Heart left ventricle (tissue), 16 donors: ENCODE results near the gene GPRIN1. TPM values are rescaled to one million over a fixed set of nuclear protein-coding genes. Genes with fewer than 3 reads are reported as not detected.

Experiments
- ATAC-seq, 4 donors: fragments of 200-7000 bp; cut with Tn5 transposase; one replicate each; pipeline ENCODE4 v1.9.1; 2020 to 2022; ENCODE audit warnings: moderate library complexity in 4 of 4, mild to moderate bottlenecking in 3 of 4, moderate number of reproducible peaks in 1 of 4
- DNase-seq, 5 donors: peaks; one replicate each; pipeline ENCODE4 v3.0.0-alpha.2; 2020
- H3K27ac ChIP-seq, 12 donors: fragments of 200-600 bp; sonication (generic) in 4 of 12; one replicate each; pipeline versions ENCODE4 v1.5.0 to v1.8.0; 2016 to 2022; ENCODE audit warnings: mild to moderate bottlenecking in 2 of 12
- H3K27me3 ChIP-seq, 9 donors: fragments of 200-600 bp; sonication (generic) in 2 of 9; one replicate each; pipeline versions ENCODE4 v1.5.1 to v1.8.0; 2016 to 2022; ENCODE audit warnings: mild to moderate bottlenecking in 3 of 9
- H3K36me3 ChIP-seq, 9 donors: fragments of 200-600 bp; sonication (generic) in 2 of 9; one replicate each; pipeline versions ENCODE4 v1.5.0 to v1.8.0; 2018 to 2022; ENCODE audit warnings: mild to moderate bottlenecking in 2 of 9
- H3K4me1 ChIP-seq, 12 donors: fragments of 200-600 bp; sonication (generic) in 4 of 12; one replicate each; pipeline versions ENCODE4 v1.5.0 to v1.8.0; 2016 to 2022; ENCODE audit warnings: mild to moderate bottlenecking in 3 of 12
- H3K4me3 ChIP-seq, 12 donors: fragments of 200-600 bp; sonication (generic) in 4 of 12; one replicate each; pipeline versions ENCODE4 v1.5.0 to v1.8.0; 2017 to 2022; ENCODE audit warnings: mild to moderate bottlenecking in 9 of 12, moderate library complexity in 4 of 12
- H3K9me3 ChIP-seq, 12 donors: fragments of 200-600 bp; sonication (generic) in 4 of 12; one replicate each; pipeline versions ENCODE4 v1.5.0 to v1.8.0; 2016 to 2022; ENCODE audit warnings: mild to moderate bottlenecking in 1 of 12
- CTCF ChIP-seq, 12 donors: fragments of 200-600 bp; sonication (generic) in 4 of 12; IDR thresholded peaks; one replicate each; pipeline versions ENCODE4 v1.5.0 to v1.8.0; 2018 to 2022; ENCODE audit warnings: antibody characterized with exemption in 12 of 12, mild to moderate bottlenecking in 5 of 12
- POLR2A ChIP-seq, 2 donors: fragments of 450-650 bp; IDR thresholded peaks; one replicate each; pipeline ENCODE4 v1.6.1; 2017; ENCODE audit warnings: antibody characterized with exemption in 2 of 2, mild to moderate bottlenecking in 2 of 2, moderate library complexity in 2 of 2
- WGBS, 4 donors: extraction: QIAGEN DNeasy Blood & Tissue Kit in 2 of 4; methylation state at CpG; one replicate each; pipeline versions ENCODE4 v1.1.5 to v1.1.7; 2013 to 2018; 5-methylcytosine and 5-hydroxymethylcytosine counted together
- intact Hi-C, 10 donors: fragments of 100-400 bp; cut with DNase I; formaldehyde crosslinking; loops; one replicate each; pipeline versions ENCODE4 v1.11.1 to v1.14.2; 2022
- microRNA-seq, 4 donors: library from miRNA; unstranded; fragments of <30 nt; microRNA quantifications; one replicate each; pipeline versions ENCODE4 to v1.2.0, GENCODE V29; 2017 to 2020
- polyA plus RNA-seq, 2 donors: library from polyadenylated mRNA; stranded (reverse); fragments of 200-250 nt; gene quantifications; one replicate each; pipeline ENCODE4 v1.2.3, GENCODE V29; 2013
- total RNA-seq, 9 donors: library from RNA; depleted of rRNA in 2 of 9; stranded (reverse); fragments of >200 nt in 2 of 9; fragmentation: NEBNext Ultra II Directional in 3 of 9; extraction: Animal tissue kit (Norgen Biotek cat#: 25700) in 3 of 9; gene quantifications; one replicate each; pipeline versions ENCODE4 v1.1.0 to v1.2.4, GENCODE V29; 2016 to 2023
- donor health status: ischemic (EF 13 %, LVEDD 7.1; RV severe dilation, severe dysfunction).
- donor health status: healthy with polysubstance abuse.
- donor health status: DM: no; HTN: yes; CAD: no.
- donor health status: DM: no; HTN: no; CAD: no.
- donor health status: ischemic (EF 25% LVEDD 6.9; RV normal size, moderate dysfunction).
- donor health status: ischemic (EF 25% LVEDD 5.7; RV mildly dilated, moderate dysfunction).
- donor health status: healthy.
- donor health status: DM: yes; HTN: yes; CAD: no.
- donor health status: ischemic (EF 35%, LVEDD 5.7; RV mildly dilated, moderate dysfunction).
- donor health status: nonischemic (EF 11% LVEDD 7.7; RV severe dilation, severe dysfunction).
- donor health status: DM: yes; HTN: yes; CAD: no.
- donor health status: PGD.
- donor health status: ischemic (EF 29% LVEDD 5.4; RV normal size, mild dysfunction).
- donor health status: nonischemic (EF 23%, LVEDD 6.1; RV moderate dilation, normal function).

GPRIN1 gene
- total and polyA plus RNA-seq, 11 donors = 0.15 to 1.9 (median 0.36) TPM

- no peaks in the 10 kb centered on the region for H3K36me3 ChIP-seq
- H3K27ac ChIP-seq = no peak within 1 kb of the TSS
- intact Hi-C loops = loop anchor here in 2 of 10 donors (10.0 kb wide), 2 partner anchors 104 to 134 kb away; partner anchors contain the start of genes CLTB (in 2 of the 2) and FAF2 (in 1 of the 2)
- no peaks in the 10 kb centered on the region for H3K9me3 ChIP-seq
- H3K27me3 ChIP-seq = peaks cover 0 to 32% (median 2%) of the 10 kb centered on the region in 9 donors
- DNase-seq (no peak), ATAC-seq (no peak)
- WGBS, 4 donors = 74 to 81% (median 75%) methylated on average over 9 to 18 of the region's 18 CpGs
- H3K4me1 ChIP-seq = peaks cover 0 to 25% (median 1%) of the 10 kb centered on the region in 12 donors
- no peak within 1 kb of the TSS for H3K4me3 ChIP-seq
- TF ChIP-seq POLR2A (IDR thresholded peaks at IDR 0.05) (no peak), CTCF (IDR thresholded peaks at IDR 0.05) (no peak)
Measured at GRCh38 chr5:176548967-176549444, 61.0 kb downstream of the GPRIN1 start, which contains the start of gene CDHR2. TSS of gene CDHR2 (plus strand) at chr5:176549342. CDS start at chr5:176565353, 16,011 bp downstream.

- ATAC-seq = no peak
- WGBS, 4 donors = 74 to 78% (median 77%) methylated on average over 8 of the region's 8 CpGs
- H3K36me3 ChIP-seq = no peaks in the 10 kb centered on the region
- H3K27me3 ChIP-seq = peaks cover 0 to 23% (median 2%) of the 10 kb centered on the region in 9 donors
- no peak overlapping the region for H3K4me3 ChIP-seq
- no peak overlapping the region for H3K27ac ChIP-seq
- TF ChIP-seq CTCF (IDR thresholded peaks at IDR 0.05) (no peak), POLR2A (IDR thresholded peaks at IDR 0.05) (no peak)
- DNase-seq = no peak
- no peaks in the 10 kb centered on the region for H3K9me3 ChIP-seq
- H3K4me1 ChIP-seq = peaks cover 0 to 32% (median 5%) of the 10 kb centered on the region in 12 donors
- intact Hi-C loops = loop anchor here in 2 of 10 donors (10.0 kb wide), 2 partner anchors 103 to 133 kb away; partner anchors contain the start of genes CLTB (in 2 of the 2) and FAF2 (in 1 of the 2)
Measured at GRCh38 chr5:176547802-176548201, 62.2 kb downstream of the GPRIN1 start.

Small RNA genes within 50 kb of the gene (microRNA-seq; reads per million reads assigned to microRNA genes)
- 0 reads per million in 4 donors for gene MIR4281

Other genes with a start within 250 kb of the GPRIN1 start
- gene KIAA1191, start 248.4 kb downstream of the GPRIN1 start, total RNA-seq = 100 to 1,000 TPM in 5 of 9 donors, 10 to 100 TPM in 4; 68.4 to 143 (median 104) TPM
- gene KIAA1191, start 248.4 kb downstream of the GPRIN1 start, polyA plus RNA-seq = 10 to 100 TPM; 42.8 to 61.8 TPM
- 1 to 10 TPM; 2.9 to 8.1 (median 5.4) TPM for gene ARL10, start 244.7 kb downstream of the GPRIN1 start, total RNA-seq
- gene ARL10, start 244.7 kb downstream of the GPRIN1 start, polyA plus RNA-seq = 1 to 10 TPM; 1.5 to 4.8 TPM
- 10 to 100 TPM in 8 of 9 donors, 1 to 10 TPM in 1; 9.3 to 33.9 (median 15.8) TPM for gene NOP16, start 221.6 kb downstream of the GPRIN1 start, total RNA-seq
- gene NOP16, start 221.6 kb downstream of the GPRIN1 start, polyA plus RNA-seq = 10 to 100 TPM; 33.4 to 83.4 TPM
- 100 to 1,000 TPM; 177 to 318 (median 218) TPM for gene HIGD2A, start 221.4 kb downstream of the GPRIN1 start, total RNA-seq
- 100 to 1,000 TPM; 229 to 454 TPM for gene HIGD2A, start 221.4 kb downstream of the GPRIN1 start, polyA plus RNA-seq
- gene CLTB, start 193.6 kb downstream of the GPRIN1 start, total RNA-seq = 100 to 1,000 TPM; 185 to 401 (median 231) TPM
- 100 to 1,000 TPM; 461 to 464 TPM for gene CLTB, start 193.6 kb downstream of the GPRIN1 start, polyA plus RNA-seq
- 10 to 100 TPM; 11.6 to 20.8 (median 13.6) TPM for gene FAF2, start 161.8 kb downstream of the GPRIN1 start, total RNA-seq
- gene FAF2, start 161.8 kb downstream of the GPRIN1 start, polyA plus RNA-seq = 10 to 100 TPM in 1 of 2 donors, 1 to 10 TPM in 1; 6.6 to 15.0 TPM
- 10 to 100 TPM in 8 of 9 donors, 1 to 10 TPM in 1; 9.2 to 35.7 (median 21.0) TPM for gene RNF44, start 72.8 kb downstream of the GPRIN1 start, total RNA-seq
- 10 to 100 TPM; 14.4 to 14.8 TPM for gene RNF44, start 72.8 kb downstream of the GPRIN1 start, polyA plus RNA-seq
- under 1 TPM in 4 of 9 donors, not detected in 5; 0.08 to 0.67 (median 0.40) TPM for gene CDHR2, start 60.8 kb downstream of the GPRIN1 start, total RNA-seq
- under 1 TPM in 1 of 2 donors, not detected in 1; 0.07 TPM for gene CDHR2, start 60.8 kb downstream of the GPRIN1 start, polyA plus RNA-seq
- under 1 TPM in 1 of 9 donors, not detected in 8; 0.23 TPM for gene SNCB, start 20.4 kb upstream of the GPRIN1 start, total RNA-seq
- gene SNCB, start 20.4 kb upstream of the GPRIN1 start, polyA plus RNA-seq = not detected
- gene EIF4E1B, start 20.5 kb upstream of the GPRIN1 start, total RNA-seq = not detected
- not detected for gene EIF4E1B, start 20.5 kb upstream of the GPRIN1 start, polyA plus RNA-seq
- gene TSPAN17, start 37.3 kb upstream of the GPRIN1 start, total RNA-seq = 10 to 100 TPM; 22.2 to 53.1 (median 30.9) TPM
- gene TSPAN17, start 37.3 kb upstream of the GPRIN1 start, polyA plus RNA-seq = 10 to 100 TPM; 15.4 to 59.3 TPM
- gene UNC5A, start 200.4 kb upstream of the GPRIN1 start, total RNA-seq = under 1 TPM in 4 of 9 donors, not detected in 5; 0.09 to 0.43 (median 0.20) TPM
- not detected for gene UNC5A, start 200.4 kb upstream of the GPRIN1 start, polyA plus RNA-seq